NCI-H510A treated with DMSO at 0.1 percent for 48 hours (cell line): ENCODE data around the gene ATG2A.

Experiments used
- DNase-seq: peaks from one replicate; lab custom pipeline; 2025; lab: John Stamatoyannopoulos, UW

The ATG2A gene

GRCh38 chr11:64870176-64870892 is 46.7 kb downstream of the ATG2A start:
- DNase-seq, result no peak

- DNase-seq, result no peak
These were observed 47.3 kb downstream of the ATG2A start for GRCh38 chr11:64869571-64870175.

GRCh38 chr11:64868904-64869570 is 48.0 kb downstream of the ATG2A start:
- DNase-seq, result no peak

GRCh38 chr11:64867748-64868462 is 49.1 kb downstream of the ATG2A start:
- no peak for DNase-seq

- no peak for DNase-seq
These were observed 50.9 kb downstream of the ATG2A start for GRCh38 chr11:64866173-64866491.

GRCh38 chr11:64865286-64866172 is 51.5 kb downstream of the ATG2A start:
- DNase-seq, result no peak

GRCh38 chr11:64864473-64865285 is 52.3 kb downstream of the ATG2A start:
- no peak for DNase-seq

GRCh38 chr11:64864135-64864472 is 52.9 kb downstream of the ATG2A start:
- no peak for DNase-seq

GRCh38 chr11:64863391-64864060 is 53.5 kb downstream of the ATG2A start:
- DNase-seq, result no peak

GRCh38 chr11:64862987-64863390 is 54.0 kb downstream of the ATG2A start:
- no peak for DNase-seq

- DNase-seq, result no peak
These were observed 55.6 kb downstream of the ATG2A start for GRCh38 chr11:64861227-64861975.

GRCh38 chr11:64859542-64860414 is 57.2 kb downstream of the ATG2A start:
- DNase-seq, result no peak

GRCh38 chr11:64858467-64859263 is 58.3 kb downstream of the ATG2A start:
- no peak for DNase-seq

- DNase-seq, result no peak
These were observed 59.5 kb downstream of the ATG2A start for GRCh38 chr11:64857485-64857884.

GRCh38 chr11:64856382-64857227 is 60.4 kb downstream of the ATG2A start:
- no peak for DNase-seq

- no peak for DNase-seq
These were observed 61.3 kb downstream of the ATG2A start for GRCh38 chr11:64855596-64856304.
